Body of pancreas (tissue), 4 donors: ENCODE measurements around the gene MCM6.

Experiments used
- POLR2A ChIP-seq, 3 donors: fragments of 450-650 bp; IDR thresholded peaks; one replicate each; pipeline ENCODE4 v1.6.1; 2016; ENCODE audit warnings: antibody characterized with exemption in 3 of 3, mild to moderate bottlenecking in 2 of 3
- TF ChIP-seq, protein P1 (sequence below), 7 experiments: fragments of 450-650 bp in 4 of 7; fragments of 200-600 bp in 3 of 7; sonication (generic) in 3 of 7; IDR thresholded peaks; one replicate each; pipeline ENCODE4 v1.5.1; 2016 to 2019; ENCODE audit warnings: antibody characterized with exemption in 7 of 7

DNA sequence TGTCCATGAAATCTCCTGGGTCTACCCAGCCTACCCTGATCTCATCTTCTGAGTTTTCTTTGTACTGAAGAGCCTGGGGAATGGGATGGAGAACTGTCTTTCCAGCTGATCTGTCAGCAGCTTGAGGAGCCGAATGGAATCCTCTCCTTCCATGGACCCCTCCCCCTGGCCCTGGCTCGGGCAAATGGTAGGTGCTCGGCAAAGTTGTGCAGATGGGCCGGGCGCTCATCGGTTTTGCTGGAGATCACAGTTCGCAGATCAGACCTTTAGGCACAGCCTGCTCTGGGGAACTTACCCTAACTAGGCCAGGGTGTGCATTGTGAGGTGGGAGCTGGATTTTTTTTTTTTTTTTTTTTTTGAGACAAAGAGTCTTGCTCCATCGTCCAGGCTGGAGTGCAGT, 79.6 kb downstream of the MCM6 start:
- TF ChIP-seq, protein P1, sequence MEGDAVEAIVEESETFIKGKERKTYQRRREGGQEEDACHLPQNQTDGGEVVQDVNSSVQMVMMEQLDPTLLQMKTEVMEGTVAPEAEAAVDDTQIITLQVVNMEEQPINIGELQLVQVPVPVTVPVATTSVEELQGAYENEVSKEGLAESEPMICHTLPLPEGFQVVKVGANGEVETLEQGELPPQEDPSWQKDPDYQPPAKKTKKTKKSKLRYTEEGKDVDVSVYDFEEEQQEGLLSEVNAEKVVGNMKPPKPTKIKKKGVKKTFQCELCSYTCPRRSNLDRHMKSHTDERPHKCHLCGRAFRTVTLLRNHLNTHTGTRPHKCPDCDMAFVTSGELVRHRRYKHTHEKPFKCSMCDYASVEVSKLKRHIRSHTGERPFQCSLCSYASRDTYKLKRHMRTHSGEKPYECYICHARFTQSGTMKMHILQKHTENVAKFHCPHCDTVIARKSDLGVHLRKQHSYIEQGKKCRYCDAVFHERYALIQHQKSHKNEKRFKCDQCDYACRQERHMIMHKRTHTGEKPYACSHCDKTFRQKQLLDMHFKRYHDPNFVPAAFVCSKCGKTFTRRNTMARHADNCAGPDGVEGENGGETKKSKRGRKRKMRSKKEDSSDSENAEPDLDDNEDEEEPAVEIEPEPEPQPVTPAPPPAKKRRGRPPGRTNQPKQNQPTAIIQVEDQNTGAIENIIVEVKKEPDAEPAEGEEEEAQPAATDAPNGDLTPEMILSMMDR (IDR thresholded peaks at IDR 0.05) = no peak
- no peak for TF ChIP-seq POLR2A (IDR thresholded peaks at IDR 0.05)
